Vagina (tissue), 2 donors: ENCODE data around the gene RLN3. TPM values are rescaled to one million over a fixed set of nuclear protein-coding genes. Genes with fewer than 3 reads are reported as not detected.

Source experiments
- DNase-seq, 2 donors: peaks; one replicate each; pipeline ENCODE4 v3.0.0-alpha.2; 2017; ENCODE audit errors: extremely low spot score in 2 of 2
- H3K27ac ChIP-seq: fragments of 200-600 bp; sonication (generic); one replicate; pipeline ENCODE4 v1.5.1; 2019
- H3K27me3 ChIP-seq: fragments of 200-600 bp; sonication (generic); one replicate; pipeline ENCODE4 v1.5.1; 2019
- H3K36me3 ChIP-seq, 2 donors: fragments of 200-600 bp; sonication (generic); one replicate each; pipeline ENCODE4 v1.5.1; 2017 to 2019
- H3K4me1 ChIP-seq: fragments of 200-600 bp; sonication (generic); one replicate; pipeline ENCODE4 v1.5.1; 2019
- H3K4me3 ChIP-seq, 2 donors: fragments of 200-600 bp; sonication (generic); 1 replicate in 1 of 2; 2 replicates in 1 of 2; pipeline ENCODE4 v1.5.1; 2016 to 2019
- H3K9me3 ChIP-seq: fragments of 200-600 bp; sonication (generic); one replicate; pipeline ENCODE4 v1.5.1; 2019
- POLR2A ChIP-seq, 2 donors: fragments of 450-650 bp; IDR thresholded peaks; one replicate each; pipeline ENCODE4 v1.6.1; 2017; ENCODE audit warnings: antibody characterized with exemption in 2 of 2, mild to moderate bottlenecking in 2 of 2, moderate library complexity in 2 of 2
- POLR2AphosphoS5 ChIP-seq, 2 donors: sonication (generic); formaldehyde crosslinking; IDR thresholded peaks; one replicate each; pipeline ENCODE4 v1.9.0; 2017; ENCODE audit warnings: antibody characterized with exemption in 2 of 2, mild to moderate bottlenecking in 2 of 2, low read depth in 1 of 2; ENCODE audit not compliant: insufficient read depth in 1 of 2
- intact Hi-C: fragments of 100-400 bp; cut with DNase I; formaldehyde crosslinking; loops from one replicate; pipeline ENCODE4 v1.15.1; 2023
- total RNA-seq: library from RNA; depleted of rRNA; stranded (reverse); fragments of >200 nt; gene quantifications from one replicate; pipeline ENCODE4 v1.2.3, GENCODE V29; 2016
- TF ChIP-seq, protein P1 (sequence below), 3 experiments: fragments of 450-650 bp in 2 of 3; fragments of 200-600 bp in 1 of 3; sonication (generic) in 1 of 3; IDR thresholded peaks; one replicate each; pipeline ENCODE4 v1.5.1; 2017 to 2019; ENCODE audit warnings: antibody characterized with exemption in 3 of 3, mild to moderate bottlenecking in 2 of 3, moderate library complexity in 2 of 3

The RLN3 gene
- total RNA-seq, 1 donor from 2014 or later, result not detected

DNA sequence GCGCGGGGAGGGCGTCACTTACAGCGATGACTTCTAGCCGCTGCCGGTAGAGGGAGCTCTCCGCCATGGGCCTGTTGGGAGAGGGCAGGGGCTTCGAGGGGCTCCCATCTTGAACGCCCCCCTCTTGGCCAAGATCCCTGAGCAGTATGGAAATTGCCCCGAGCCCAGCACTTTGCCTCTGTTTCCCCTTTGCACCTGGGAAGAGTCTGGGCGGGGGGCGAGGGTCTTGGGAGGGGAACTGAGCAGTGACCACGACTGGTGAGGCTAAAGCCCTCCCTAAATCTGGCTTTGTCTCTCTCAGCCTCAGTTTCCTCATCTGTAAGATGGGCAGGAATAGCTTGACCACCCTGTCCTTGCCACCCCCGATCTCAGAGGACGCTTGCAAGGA is 31.1 kb downstream of the RLN3 start:
- Histone ChIP-seq H3K27me3 (no peaks in the 10 kb centered on the region), H3K27ac (no peak overlapping the region), H3K4me3 (no peak overlapping the region), H3K4me1 (peaks cover 12% of the 10 kb centered on the region), H3K9me3 (no peaks in the 10 kb centered on the region), H3K36me3 (no peaks in the 10 kb centered on the region)
- DNase-seq, result no peak
- intact Hi-C loops, result no loop called here
- TF ChIP-seq POLR2AphosphoS5 (IDR thresholded peaks at IDR 0.05; ENCODE audit: insufficient read depth in 1 of 2, low read depth in 1 of 2) (no peak), POLR2A (IDR thresholded peaks at IDR 0.05) (no peak)
- TF ChIP-seq, protein P1, sequence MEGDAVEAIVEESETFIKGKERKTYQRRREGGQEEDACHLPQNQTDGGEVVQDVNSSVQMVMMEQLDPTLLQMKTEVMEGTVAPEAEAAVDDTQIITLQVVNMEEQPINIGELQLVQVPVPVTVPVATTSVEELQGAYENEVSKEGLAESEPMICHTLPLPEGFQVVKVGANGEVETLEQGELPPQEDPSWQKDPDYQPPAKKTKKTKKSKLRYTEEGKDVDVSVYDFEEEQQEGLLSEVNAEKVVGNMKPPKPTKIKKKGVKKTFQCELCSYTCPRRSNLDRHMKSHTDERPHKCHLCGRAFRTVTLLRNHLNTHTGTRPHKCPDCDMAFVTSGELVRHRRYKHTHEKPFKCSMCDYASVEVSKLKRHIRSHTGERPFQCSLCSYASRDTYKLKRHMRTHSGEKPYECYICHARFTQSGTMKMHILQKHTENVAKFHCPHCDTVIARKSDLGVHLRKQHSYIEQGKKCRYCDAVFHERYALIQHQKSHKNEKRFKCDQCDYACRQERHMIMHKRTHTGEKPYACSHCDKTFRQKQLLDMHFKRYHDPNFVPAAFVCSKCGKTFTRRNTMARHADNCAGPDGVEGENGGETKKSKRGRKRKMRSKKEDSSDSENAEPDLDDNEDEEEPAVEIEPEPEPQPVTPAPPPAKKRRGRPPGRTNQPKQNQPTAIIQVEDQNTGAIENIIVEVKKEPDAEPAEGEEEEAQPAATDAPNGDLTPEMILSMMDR (IDR thresholded peaks at IDR 0.05), result peak in 1 of 3 experiments; percentile 20

DNA sequence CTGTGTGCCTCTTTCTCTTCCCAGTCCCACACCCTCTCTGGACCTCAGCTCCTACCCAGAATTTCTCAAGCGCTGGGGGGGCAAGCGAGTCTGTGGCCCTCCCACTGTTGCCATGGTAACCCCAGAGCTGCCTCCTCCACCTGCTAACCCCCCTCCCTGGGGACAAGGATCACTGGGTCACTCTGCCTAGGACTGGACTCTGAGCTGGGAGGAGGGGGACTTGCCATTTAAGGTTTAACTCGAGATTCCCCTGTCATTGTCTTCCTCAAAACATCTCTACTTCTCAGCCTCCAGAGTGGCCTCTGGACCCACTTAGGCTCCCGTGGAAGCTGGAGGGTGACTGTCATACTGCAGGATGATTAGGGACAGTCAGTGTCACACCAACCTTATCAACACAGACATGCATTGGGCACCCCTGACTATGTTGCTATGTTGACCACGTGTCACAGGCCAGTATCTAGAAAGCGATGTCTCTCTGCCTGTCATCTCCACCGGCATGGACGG is 31.8 kb downstream of the RLN3 start:
- DNase-seq, result no peak
- no peaks in the 10 kb centered on the region for H3K9me3 ChIP-seq
- TF ChIP-seq POLR2A (IDR thresholded peaks at IDR 0.05) (no peak), POLR2AphosphoS5 (IDR thresholded peaks at IDR 0.05; ENCODE audit: insufficient read depth in 1 of 2, low read depth in 1 of 2) (no peak)
- TF ChIP-seq, protein P1 (IDR thresholded peaks at IDR 0.05), result no peak
- no peaks in the 10 kb centered on the region for H3K36me3 ChIP-seq
- H3K4me3 ChIP-seq, result no peak overlapping the region
- no peak overlapping the region for H3K27ac ChIP-seq
- H3K4me1 ChIP-seq, result peaks cover 12% of the 10 kb centered on the region
- H3K27me3 ChIP-seq, result no peaks in the 10 kb centered on the region
- intact Hi-C loops, result no loop called here

DNA sequence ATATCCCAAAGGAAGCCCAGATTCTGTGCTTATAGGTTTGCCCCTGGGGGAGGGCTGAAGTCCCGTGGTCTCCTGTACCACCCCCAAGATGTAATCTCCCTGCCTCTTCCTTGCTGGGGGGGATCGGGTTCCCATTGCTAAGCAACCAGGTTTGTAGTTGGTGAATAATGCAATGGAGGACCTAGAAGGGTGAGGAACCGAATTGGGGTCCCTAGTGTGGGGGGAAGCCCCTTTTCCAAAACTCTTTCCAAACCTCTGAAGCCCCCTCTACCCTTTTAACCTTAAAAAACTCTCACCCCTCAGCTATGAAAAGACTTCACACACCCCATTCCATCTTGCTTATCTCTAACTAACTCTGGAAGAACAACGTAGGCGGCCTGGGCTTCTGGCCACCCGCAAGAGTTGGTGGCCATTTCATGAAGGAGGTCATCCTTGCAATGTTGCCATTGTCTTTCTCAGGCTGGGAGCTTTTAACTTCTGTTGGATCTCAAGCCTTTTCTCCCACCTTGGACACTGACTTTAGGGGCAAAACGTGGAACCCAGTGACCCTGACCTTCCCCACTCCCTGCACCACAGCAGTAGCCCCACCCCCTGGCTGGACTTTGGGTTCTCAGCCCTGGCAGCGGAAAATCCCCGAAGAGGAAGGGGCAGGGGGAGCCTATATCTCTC is 33.3 kb downstream of the RLN3 start:
- Histone ChIP-seq H3K9me3 (no peaks in the 10 kb centered on the region), H3K4me1 (peaks cover 12% of the 10 kb centered on the region), H3K4me3 (no peak overlapping the region), H3K27me3 (no peaks in the 10 kb centered on the region), H3K36me3 (no peaks in the 10 kb centered on the region), H3K27ac (no peak overlapping the region)
- intact Hi-C loops, result no loop called here
- no peak for TF ChIP-seq POLR2AphosphoS5 (IDR thresholded peaks at IDR 0.05; ENCODE audit: insufficient read depth in 1 of 2, low read depth in 1 of 2)
- TF ChIP-seq POLR2A (IDR thresholded peaks at IDR 0.05), result no peak
- TF ChIP-seq, protein P1 (IDR thresholded peaks at IDR 0.05), result no peak
- DNase-seq, result no peak

- H3K4me1 ChIP-seq, result peaks cover 12% of the 10 kb centered on the region
- DNase-seq, result no peak
- H3K4me3 ChIP-seq, result no peak within 1 kb of the TSS
- no peak within 1 kb of the TSS for H3K27ac ChIP-seq
- no peaks in the 10 kb centered on the region for H3K36me3 ChIP-seq
- H3K27me3 ChIP-seq, result no peaks in the 10 kb centered on the region
- no peaks in the 10 kb centered on the region for H3K9me3 ChIP-seq
- TF ChIP-seq, protein P1 (IDR thresholded peaks at IDR 0.05), result no peak
- TF ChIP-seq POLR2A (IDR thresholded peaks at IDR 0.05) (no peak), POLR2AphosphoS5 (IDR thresholded peaks at IDR 0.05; ENCODE audit: insufficient read depth in 1 of 2, low read depth in 1 of 2) (no peak)
- intact Hi-C loops, result no loop called here
These were observed 34.0 kb downstream of the RLN3 start, which contains the start of gene PALM3 for GRCh38 chr19:14061751-14062557. Gene PALM3 (minus strand): TSS chr19:14062076. CDS start chr19:14061980, 96 bp downstream.

GRCh38 chr19:14062558-14062855 is 34.6 kb downstream of the RLN3 start:
- Histone ChIP-seq H3K36me3 (no peaks in the 10 kb centered on the region), H3K27me3 (no peaks in the 10 kb centered on the region), H3K4me3 (no peak overlapping the region), H3K9me3 (no peaks in the 10 kb centered on the region), H3K27ac (no peak overlapping the region), H3K4me1 (peaks cover 12% of the 10 kb centered on the region)
- TF ChIP-seq, protein P1 (IDR thresholded peaks at IDR 0.05), result no peak
- TF ChIP-seq POLR2AphosphoS5 (IDR thresholded peaks at IDR 0.05; ENCODE audit: insufficient read depth in 1 of 2, low read depth in 1 of 2) (no peak), POLR2A (IDR thresholded peaks at IDR 0.05) (no peak)
- intact Hi-C loops, result no loop called here
- DNase-seq, result no peak
